GM19193 (cell line): ENCODE measurements around the gene CNOT1.

Experiments
- POLR2A ChIP-seq: IDR thresholded peaks from 4 replicates; pipeline ENCODE4 v1.6.1; 2011; ENCODE audit not compliant: insufficient read depth, insufficient read length; ENCODE audit errors: extremely low read depth

Gene CNOT1

DNA sequence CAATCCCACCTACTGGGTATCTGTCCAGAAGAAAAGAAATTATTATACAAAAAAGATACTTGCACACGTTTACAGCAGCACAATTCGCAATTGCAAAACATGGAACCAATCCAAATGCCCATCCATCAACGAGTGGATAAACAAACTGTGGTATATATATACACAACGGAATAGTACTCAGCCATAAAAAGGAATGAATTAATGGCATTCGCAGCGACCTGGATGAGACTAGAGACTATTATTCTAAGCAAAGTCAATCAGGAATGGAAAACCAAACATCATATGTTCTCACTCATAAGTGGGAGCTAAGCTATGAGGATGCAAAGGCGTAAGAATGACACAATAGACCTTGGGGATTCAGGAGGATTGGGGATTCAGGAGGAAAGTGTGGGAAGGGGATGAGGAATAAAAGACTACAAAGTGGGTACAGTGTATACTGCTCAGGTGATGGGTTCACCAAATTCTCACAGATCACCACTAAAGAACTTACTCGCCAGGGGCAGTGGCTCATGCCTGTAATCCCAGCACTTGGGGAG is 21.0 kb downstream of the CNOT1 start:
- TF ChIP-seq POLR2A: no peak

DNA sequence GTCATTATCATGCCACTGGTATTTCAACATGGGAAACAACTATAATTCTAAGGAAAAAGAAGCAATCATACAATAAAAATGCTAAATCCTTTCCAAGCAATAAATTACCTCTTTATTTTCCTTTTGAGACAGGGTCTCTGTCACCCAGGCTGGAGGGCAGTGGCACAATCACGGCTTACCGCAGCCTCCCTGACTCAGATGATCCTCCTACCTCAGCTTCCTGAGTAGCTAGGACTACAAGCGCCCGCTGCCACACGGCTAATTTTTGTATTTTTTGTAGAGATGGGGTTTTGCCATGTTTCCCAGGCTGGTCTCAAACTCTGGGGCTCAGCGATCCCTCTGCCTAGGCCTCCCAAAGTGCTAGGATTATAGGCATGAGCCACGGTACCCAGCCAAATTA is 24.1 kb downstream of the CNOT1 start:
- no peak for TF ChIP-seq POLR2A

DNA sequence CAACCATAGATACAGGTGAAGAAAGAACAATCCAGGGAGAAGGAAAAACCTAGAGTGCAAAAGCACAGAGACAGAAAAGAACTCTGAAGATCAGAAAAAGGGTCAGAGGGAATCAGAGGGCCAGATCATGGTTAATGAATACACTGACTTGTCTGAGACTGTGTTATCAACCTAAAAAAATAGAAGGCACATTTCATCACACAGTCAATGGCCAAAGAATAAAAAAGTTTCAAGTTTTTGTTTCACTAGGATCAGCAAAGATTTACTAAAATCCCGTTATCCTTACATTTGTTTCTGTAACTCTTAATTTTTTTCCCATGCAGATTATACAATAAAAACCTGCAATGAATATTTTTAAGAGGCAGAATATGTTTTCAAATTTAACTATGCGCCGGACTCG is 38.5 kb downstream of the CNOT1 start:
- TF ChIP-seq POLR2A: no peak

DNA sequence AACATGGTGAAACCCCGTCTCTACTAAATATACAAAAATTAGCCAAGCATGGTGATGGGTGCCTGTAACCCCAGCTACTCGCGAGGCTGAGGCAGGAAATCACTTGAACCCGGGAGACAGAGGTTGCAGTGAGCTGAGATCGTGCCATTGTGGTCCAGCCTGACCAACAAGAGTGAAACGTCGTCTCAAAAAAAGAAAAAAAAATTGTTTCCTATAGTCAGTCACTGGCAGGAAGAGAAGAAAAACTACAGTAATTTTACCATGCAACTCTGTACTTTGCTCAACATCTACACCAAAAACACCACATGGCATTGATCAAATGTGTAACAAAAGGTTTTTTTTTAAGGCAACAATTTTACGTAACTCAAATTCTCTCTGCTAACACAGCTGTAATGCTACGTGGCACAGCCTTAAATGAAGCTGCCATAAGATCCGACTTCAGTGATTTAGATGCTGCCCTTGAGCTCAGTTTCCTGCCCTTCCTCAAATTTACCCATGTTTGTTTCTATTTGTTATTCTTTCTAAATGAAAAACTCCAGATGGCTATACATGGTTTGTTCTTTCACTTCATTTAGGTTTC is 40.2 kb downstream of the CNOT1 start:
- no peak for TF ChIP-seq POLR2A

DNA sequence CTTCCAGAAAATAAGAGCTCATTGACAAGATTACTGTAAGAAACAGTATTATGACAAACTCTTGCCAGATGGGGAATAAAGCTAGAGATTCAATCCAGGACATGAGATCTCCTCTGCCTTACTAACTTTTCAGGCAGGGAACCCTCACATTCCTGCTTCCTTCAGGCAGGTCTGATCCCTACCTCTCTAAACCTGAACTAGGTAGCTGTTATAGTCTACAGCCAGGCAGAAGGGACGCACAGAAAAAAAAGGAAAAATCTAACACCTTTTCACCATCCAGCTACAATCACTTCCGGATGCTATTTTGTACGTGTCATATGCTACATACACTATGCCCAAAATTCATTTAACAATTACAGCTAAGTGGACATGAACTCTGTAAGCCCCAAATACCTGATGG is 41.2 kb downstream of the CNOT1 start:
- TF ChIP-seq POLR2A: no peak

DNA sequence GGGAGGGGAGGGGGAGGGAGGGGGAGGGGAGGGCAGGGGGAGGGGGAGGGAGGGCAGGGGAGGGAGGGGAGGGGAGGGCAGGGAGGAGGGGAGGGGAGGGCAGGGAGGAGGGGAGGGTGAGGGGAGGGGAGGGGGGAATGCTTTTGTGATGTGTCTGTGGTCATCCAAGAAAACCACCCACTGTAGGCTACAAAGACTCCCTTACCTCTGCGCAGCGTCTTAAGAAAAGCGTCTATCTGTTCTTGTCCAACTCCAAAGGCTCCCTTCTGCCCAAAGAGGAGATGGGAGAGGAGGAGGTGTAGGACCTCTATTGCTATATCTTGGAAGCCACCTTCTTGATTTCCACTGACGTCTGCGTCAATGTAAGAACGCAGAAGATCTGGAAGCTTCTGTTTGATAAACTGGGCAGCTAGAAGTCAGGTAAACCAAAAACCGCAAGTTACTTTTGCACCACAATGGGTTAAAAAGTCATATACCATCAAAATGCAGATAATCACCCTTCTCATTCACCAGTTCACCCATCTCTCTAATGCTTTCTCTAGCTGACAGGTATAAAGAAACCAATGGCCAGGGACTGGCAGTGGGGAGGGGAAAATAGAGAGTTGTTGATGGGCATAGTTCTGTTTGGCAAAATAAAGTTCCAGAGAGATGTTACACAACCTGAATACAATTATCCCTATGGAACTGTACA is 43.1 kb downstream of the CNOT1 start:
- TF ChIP-seq POLR2A: no peak

DNA sequence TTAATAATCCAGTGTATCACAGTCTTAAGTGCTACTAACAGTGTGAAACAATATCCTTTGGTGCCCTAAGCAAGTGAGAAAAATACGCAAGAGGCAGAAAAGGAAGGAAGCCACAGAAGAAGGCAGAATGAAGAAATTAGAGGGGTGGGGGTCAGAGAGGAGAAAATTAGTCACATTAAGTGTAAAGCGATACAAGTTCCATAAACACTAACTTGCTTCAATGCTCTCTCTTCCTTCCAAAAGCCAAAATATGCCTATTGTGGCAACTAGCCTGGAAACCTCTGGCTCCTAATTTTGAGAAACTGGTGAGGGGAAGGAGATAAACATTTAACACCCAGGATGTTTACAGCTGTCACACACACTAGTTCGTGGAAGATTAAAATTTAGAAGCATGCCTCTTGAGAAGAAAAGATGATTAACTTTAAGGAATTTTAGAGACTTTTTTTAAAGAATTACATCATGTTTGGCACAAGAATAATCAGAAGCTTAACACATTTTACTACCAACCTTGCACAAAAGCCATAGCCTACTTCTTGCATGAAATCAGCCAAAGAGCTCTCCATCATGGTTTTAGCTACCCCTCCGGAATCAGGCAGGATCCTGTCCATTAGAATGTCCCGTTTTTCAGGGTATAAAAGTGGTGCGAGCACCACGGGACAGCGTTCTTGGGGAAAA is 44.7 kb downstream of the CNOT1 start:
- no peak for TF ChIP-seq POLR2A

DNA sequence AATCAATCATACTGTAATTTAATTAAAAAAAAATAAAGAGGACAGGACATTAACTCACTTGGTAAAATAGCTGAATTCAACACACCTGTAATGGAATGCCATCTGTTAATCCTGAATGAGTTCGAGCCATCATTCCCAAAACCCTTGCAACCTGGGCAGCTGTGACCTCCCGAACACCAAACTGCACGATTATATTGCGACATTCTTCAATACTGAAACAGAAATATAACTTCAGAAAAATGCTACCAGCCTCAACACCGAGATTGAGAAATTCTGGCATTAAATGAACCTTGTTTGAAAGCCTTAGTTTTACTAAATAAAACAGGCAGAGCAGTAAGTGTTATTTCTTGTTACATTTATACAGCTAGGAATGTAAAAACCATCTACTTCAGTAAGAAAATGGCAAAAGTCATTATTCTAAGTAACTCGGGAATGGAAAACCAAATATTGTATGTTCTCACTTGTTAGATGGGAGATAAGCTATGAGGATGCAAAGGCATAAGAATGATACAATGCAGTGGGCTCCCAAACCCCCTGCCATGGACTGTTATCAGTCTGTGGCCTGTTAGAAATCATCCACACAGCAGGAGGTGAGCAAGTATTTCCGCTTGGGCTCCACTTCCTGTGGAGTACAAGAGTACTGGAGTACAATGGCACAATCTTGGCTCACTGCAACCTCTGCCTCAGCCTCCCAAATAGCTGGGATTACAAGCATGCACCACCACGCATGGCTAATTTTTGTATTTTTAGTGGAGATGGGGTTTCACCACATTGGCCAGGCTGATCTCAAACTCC is 46.5 kb downstream of the CNOT1 start:
- TF ChIP-seq POLR2A: no peak

DNA sequence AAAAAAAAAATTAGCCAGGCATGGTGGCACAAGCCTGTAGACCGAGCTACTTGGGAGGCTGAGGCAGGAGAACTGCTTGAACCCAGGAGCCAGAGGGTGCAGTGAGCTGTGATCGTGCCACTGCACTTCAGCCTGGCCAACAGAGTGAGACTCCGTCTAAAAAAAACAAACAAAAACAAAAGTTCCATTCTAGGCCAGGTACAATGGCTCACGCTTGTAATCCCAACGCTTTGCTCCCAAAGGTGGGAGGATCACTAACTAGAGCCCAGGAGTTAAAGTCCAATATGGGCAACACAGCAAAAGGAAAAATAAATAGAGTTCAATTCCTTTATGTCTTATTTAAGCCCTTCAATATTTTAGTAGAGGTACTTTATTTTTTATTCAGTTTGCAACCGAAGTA is 47.5 kb downstream of the CNOT1 start:
- no peak for TF ChIP-seq POLR2A

DNA sequence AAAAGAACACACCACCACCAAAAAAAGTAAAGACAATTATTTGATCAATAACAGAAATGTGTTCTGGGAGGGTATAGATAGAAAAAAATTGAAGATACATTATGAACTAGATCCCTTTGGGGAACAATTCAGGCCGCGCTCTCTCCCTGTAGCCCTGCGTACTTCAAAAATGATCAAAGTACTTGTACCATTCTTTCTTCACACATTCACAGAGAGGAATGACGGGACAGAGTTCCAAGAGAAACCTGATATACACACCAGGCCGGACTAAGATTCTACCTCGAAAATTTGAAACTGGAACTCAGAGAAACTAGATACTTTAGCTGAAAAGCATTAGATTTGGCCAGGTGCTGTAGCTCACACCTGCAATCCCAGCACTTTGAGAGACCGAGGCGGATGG is 50.0 kb downstream of the CNOT1 start:
- no peak for TF ChIP-seq POLR2A

DNA sequence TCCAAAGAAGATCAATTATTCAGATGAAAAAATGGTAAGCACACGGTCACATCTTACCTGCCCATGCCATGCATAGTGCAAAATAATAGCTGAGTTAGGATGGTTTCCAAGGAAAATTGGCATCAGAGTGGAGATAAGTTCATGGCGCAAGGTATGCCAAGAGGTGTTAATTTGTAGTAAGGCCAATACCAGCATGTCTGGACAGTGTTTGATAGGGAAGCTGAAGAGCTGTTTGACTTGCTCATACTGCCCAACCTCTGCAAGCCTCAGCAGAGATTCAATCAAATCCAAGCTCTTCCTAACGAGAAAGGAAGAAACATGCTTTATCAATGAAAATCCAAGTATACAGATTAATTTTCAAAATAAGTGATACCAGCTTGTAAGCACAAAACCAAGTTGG is 51.0 kb downstream of the CNOT1 start:
- TF ChIP-seq POLR2A: no peak

DNA sequence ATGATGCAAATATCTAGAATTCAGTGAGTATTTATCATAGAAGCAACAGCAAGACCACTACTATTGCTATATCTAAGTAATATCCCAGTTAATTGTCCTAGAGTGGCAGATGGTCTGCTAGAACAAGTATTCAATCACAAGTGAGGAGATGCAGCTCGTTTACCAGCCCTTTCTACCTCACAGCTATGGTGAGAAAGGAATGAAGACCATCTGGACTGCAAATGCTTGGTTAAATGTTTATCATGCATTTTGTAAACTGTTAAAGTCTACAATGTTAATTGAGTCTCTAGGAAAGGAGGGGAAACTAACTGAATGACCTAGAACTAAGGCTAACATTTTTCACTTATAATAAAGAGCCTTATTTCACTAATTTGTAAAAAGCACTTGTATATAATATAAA is 52.5 kb downstream of the CNOT1 start:
- TF ChIP-seq POLR2A: no peak

DNA sequence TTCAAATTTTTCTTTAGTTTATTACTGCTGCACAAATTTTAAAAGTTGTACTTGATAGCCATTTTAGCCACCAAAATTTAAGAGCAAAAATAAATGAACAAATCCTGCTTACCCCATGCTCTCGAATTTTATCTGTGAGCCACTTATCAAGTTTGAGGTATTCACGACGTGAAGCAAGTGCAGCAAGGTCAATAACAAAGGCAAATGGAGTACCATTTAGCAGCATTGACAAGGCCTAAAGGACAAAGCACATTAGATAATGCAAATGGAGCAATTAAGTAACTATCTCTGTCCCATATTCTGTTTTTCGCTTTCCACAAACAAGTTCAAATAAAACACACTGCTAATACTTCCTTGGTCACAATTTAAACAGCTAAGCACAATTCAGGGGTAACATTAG is 54.7 kb downstream of the CNOT1 start:
- TF ChIP-seq POLR2A: no peak

DNA sequence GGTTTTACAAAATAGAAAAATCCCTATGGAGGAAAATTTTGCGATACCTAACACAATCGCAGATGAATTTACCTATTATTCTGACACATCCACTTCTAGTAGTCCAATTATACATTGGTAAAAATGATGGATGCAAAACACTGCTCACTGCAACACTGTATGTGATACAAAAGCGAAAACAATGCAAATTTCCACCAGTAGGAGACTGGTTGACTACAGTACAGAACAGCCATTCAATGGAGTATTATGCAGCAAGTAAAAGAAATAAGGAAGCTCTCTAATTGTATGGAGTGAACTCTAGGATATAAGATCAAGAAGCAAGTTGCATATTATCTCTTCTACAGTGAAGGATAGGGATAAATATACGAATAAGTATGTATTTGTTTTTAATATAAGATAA is 65.9 kb downstream of the CNOT1 start:
- TF ChIP-seq POLR2A: no peak

DNA sequence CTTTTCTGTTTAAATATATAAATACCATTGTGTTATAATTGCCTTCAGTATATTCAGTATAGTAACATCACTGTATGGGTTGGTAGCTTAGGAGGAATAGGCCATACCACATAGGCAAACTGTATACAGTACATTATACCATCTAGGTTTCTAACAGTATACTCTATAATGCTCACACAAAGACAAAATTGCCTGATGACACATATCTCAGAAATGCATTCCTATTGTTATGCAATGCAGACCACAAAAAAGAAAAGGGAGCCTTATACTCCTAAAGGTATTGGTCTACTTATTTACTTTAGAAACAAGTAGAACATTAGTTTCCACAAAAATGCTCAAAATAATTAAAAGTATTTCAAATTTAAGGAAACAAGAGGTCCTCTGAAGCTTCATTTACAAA is 66.4 kb downstream of the CNOT1 start:
- TF ChIP-seq POLR2A: no peak
